GM21723 (cell line): ENCODE data around the gene NPY5R.

Experiments
- ATAC-seq: cut with Tn5 transposase; IDR thresholded peaks from one replicate; pipeline ENCODE4 v1.9.1; 2021; ENCODE audit warnings: mild to moderate bottlenecking, moderate library complexity; ENCODE audit not compliant: unreplicated experiment

NPY5R gene

GRCh38 chr4:163384434-163384833 lies 40.7 kb downstream of the NPY5R start:
- ATAC-seq, result no peak

GRCh38 chr4:163384926-163385325 lies 41.2 kb downstream of the NPY5R start:
- ATAC-seq, result no peak

GRCh38 chr4:163385466-163385865 lies 41.8 kb downstream of the NPY5R start:
- ATAC-seq, result no peak

GRCh38 chr4:163391756-163392155 lies 48.1 kb downstream of the NPY5R start:
- no peak for ATAC-seq

- no peak for ATAC-seq
Measured at GRCh38 chr4:163392328-163392727, 48.6 kb downstream of the NPY5R start.

- ATAC-seq, result no peak
Measured at GRCh38 chr4:163393471-163393870, 49.8 kb downstream of the NPY5R start.

GRCh38 chr4:163395055-163395454 lies 51.4 kb downstream of the NPY5R start:
- no peak for ATAC-seq

- no peak for ATAC-seq
Measured at GRCh38 chr4:163395758-163396157, 52.1 kb downstream of the NPY5R start.

GRCh38 chr4:163398238-163398637 lies 54.5 kb downstream of the NPY5R start:
- no peak for ATAC-seq

- no peak for ATAC-seq
Measured at GRCh38 chr4:163400911-163401310, 57.2 kb downstream of the NPY5R start.
